HG03342 (cell line): ENCODE data around the gene P4HTM.

Experiments used
- ATAC-seq: cut with Tn5 transposase; IDR thresholded peaks from one replicate; pipeline ENCODE4 v1.9.1; 2021; ENCODE audit warnings: mild to moderate bottlenecking, moderate library complexity; ENCODE audit not compliant: unreplicated experiment

The P4HTM gene

GRCh38 chr3:49021813-49022687 lies 32.0 kb downstream of the P4HTM start, which contains the start of gene NDUFAF3:
NDUFAF3 (plus strand) TSS chr3:49022121; CDS start chr3:49022145, 24 bp downstream.
- ATAC-seq: peak; percentile 62

GRCh38 chr3:49022688-49023171 lies 32.7 kb downstream of the P4HTM start:
- ATAC-seq: no peak

DNA sequence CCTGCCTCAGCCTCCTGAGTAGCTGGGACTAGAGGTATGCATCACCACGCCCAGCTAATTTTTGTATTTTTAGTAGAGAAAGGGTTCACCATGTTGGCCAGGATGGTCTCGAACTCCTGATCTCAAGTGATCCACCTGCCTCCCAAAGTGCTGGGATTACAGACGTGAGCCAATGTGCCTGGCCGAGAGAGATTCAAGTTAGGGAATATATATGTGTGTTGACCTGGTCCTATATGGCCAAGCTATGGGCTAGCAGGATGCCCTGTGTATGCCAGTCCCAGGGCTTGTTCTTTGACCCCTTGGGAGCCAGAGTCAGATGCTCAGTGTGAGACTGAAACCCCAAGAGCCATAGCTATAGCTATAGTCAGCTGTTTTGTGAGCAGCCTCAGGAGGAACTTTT lies 33.7 kb downstream of the P4HTM start:
- no peak for ATAC-seq

DNA sequence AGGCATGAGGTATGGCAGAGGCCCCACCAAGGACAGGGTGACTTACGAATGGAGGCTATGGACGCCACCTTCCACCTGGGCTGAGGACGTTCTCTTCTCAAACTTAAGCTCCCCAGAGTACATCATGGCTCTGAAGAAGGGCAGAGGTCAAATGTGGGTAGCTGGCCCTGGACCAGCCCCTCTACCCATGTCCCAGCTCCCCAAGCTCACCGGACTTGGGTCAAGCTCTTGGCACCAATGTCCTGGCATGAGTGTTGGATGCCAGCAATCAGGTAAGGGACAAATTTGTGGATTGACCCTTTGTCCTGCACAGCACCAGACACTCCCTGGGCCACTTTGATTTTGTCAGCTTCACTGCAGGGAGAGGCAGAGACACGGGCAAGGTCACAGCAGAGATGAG lies 34.4 kb downstream of the P4HTM start:
- no peak for ATAC-seq

DNA sequence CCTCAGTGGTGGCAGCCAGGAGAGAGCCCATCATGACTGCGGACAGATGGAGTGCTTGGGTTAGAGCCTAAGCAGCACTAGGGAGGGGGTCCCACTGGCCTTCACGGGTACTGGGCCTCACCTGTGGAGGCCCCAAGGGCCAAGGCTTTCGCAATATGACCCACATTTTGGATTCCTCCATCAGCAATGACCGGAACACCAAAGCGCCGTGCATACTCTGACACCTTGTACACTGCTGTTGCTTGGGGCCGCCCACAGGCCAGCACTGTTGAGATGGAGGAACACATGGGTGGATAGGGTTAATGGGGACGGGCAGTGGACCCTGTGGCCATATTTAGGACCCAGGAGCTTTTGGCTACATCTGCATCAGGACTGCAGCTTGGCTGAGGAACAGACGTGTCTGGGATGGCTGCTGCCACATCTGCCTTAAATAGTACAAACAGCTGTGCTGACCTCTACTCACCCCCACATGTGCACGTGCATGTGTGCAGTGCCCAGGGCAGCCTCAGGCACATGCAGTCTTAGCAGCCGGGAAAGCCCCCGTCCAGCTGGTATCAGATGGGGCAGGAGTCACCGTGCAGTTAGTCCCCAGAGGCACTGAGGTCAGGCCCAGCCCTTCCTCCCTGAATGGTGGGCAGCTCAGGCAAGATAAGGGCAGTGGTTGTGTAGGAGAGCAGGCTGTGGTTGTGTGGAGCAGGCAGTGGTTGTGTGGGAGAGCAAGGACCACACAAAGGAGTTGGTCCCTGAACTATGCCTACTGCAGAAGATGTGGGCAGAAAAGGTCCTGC lies 35.2 kb downstream of the P4HTM start:
- no peak for ATAC-seq

- no peak for ATAC-seq
Measured at GRCh38 chr3:49025793-49026520, 35.9 kb downstream of the P4HTM start.

DNA sequence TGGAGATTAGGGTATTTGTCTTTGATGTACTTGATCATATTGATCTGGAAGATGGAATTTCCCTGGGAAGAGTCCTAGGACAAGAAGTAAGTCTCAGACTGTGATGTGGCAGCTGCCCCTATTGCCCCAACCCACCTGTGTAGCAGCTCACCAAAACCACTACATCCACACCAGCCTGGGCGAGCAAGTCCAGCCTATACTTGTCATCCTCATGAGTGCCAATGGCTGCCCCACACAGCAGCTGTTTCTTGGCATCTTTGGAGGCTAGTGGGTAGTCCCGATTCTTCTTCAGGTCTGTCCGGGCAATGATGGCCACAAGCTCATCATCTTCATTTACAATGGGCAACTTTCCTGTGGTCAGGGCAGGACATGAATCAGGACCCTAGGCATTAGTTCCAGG lies 36.5 kb downstream of the P4HTM start:
- no peak for ATAC-seq

- no peak for ATAC-seq
Measured at GRCh38 chr3:49027634-49028033, 37.6 kb downstream of the P4HTM start.

DNA sequence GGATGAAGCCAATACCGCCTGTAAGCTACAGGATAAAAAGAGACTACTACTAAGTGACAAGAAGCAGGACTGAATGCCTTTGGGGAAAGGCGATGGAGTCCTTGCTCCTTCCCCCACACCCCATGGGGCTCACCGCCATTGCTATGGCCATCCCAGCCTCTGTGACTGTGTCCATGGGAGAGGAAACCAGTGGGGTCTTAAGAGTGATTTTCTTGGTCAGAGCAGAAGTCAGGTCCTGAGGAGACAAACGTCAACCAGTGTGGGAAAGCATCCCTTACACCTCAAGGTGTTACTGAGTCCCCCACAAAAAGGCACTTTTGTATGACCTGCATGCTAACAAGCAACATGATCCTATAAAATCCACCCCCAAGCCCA lies 38.2 kb downstream of the P4HTM start:
- ATAC-seq: no peak

DNA sequence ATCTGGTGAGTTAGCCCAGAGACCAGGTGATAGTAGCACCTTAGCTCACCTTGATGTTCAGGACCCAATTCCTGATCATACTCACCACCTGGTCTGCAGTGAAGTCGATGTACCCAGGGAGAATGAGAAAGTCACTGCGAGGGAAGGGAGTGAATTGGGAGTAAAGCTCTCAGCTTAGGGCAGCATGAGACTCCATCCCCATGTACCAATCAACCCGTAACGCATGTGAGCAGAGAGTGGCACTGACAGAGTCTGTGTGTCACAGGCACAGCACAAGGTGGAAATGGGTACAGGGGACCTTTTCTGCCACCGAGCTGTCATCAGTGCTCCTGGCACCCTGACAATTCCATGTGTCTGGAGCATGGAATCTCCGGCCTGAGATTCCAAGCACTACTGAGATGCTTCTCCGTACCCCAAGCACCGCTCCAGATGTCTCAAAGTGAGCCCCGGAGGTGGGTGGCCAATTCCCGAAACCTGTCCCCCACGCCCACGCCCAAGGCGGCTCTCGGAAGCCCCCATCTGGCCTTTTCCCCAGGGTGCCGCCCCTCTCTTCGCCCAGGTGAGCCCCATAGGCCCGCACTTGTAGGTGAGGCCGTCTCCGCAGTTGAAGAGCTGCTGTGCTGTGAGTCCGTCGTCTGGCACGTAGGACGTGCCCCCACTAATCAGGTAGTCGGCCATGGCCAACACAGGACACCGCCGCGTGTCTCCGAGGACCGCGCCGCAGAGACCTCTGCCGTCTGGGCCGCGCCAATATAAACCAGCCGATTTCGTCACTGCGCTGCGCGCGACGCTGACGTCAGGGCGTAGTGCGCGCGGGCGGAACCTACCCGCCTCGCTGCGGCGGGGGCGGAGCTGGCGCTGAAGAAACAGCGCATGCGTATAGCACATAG lies 38.9 kb downstream of the P4HTM start, which contains the start of gene IMPDH2:
Gene IMPDH2 (minus strand): TSS at position 726 of the 890 bp plus-strand sequence. CDS start 48 bp downstream, at position 678.
- peak; percentile 88 for ATAC-seq

DNA sequence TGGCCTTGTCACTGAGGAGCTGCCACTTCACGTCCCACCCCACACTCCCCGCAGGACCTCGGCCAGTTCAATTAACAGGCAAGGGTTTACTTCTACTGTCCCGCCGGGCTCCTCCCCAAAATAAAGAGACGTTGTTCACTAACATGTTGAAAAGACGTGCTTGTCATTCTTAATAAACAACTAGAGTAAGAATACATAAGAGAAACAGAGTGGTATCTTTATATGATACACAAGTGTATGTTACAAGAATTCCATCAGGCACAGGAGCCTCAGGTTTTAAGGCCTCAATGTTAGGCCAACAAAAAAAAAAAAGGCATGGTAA lies 39.5 kb downstream of the P4HTM start:
- no peak for ATAC-seq

DNA sequence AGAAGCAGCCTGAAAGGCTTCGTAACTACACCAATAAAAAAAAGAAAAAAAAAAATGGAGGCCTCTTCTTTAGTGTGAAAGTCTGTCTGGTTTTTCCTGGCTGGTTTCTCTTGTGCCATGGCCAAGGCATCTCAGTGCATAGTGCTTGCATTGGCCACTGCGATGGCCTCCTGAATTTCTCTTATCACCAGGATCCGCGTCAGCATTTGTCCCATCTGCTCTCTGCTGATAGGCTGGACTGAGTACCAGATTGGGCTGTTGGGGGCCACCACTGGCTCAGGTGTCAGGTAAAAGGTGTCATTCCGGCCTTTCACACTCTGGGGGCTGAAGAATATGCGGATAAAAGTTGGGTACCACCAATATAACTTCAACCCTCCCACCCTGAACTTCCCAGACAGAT lies 40.3 kb downstream of the P4HTM start:
- no peak for ATAC-seq

DNA sequence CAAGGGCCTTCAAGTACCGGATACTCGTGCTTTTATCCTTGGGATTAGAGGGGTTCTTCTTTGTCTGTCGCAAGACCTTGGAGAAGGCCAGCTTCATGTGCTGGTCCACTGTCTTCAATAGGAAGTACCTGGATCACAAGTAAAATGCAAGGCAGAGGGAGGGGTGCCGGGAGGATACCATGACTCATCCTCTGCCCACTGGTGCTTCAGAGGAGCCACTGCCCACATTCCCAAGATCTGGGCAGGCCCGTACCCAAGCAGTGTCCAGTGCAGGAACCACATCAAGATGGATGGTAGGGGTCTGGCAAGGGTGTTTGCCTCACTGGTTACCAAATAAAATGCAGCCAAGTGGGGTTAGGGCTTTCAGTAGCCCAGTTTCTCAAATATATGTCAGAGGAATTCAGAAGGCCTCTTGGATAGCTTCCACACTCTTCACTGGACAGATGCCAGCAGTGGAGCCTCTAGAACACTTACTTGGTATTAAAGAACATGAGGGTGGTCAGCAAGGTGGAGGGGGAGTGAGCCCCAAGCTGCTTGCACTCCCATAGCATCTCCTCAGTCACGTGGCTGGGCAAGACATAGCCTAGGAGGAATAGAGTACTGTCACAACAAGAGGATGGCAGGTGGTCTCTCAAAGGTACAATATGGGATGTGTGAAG lies 42.7 kb downstream of the P4HTM start:
- ATAC-seq: no peak

- ATAC-seq: no peak
Measured at GRCh38 chr3:49034650-49035049, 44.6 kb downstream of the P4HTM start.

GRCh38 chr3:49035281-49035680 lies 45.2 kb downstream of the P4HTM start:
- no peak for ATAC-seq

GRCh38 chr3:49053543-49053942 lies 63.5 kb downstream of the P4HTM start:
- no peak for ATAC-seq

DNA sequence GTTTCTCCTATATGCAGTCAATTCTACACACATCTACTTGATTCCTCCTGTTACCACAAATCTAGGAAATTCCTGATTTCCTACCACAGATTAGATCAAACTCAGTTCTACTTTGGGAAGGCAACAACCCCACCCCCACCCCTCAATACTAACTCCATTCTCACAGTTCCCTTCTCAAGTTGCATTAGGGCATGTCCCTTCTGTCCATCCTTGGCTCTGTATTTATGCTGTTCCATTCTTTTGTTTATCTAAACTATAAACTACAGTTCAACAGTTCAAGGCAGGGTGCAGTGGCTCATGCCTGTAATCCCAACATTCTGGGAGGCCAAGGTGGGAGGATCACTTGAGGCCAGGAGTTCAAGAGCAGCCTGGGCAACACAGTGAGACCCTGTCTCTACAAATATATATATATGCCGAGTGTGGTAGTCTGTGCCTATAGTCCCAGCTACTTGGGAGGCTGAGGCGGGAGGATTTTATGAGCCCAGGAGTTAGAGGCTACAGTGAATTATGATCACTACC lies 64.4 kb downstream of the P4HTM start:
- no peak for ATAC-seq
